Keratinocyte (primary cell): Measurements from ENCODE around the gene HPS6. TPM values are rescaled to one million over a fixed set of nuclear protein-coding genes. Genes with fewer than 3 reads are reported as not detected.
"Not testable (repeated sequence)": the region's sequence is repeated elsewhere in the genome, so short reads cannot be mapped to it uniquely, and the experiment has no call there.

Experiments
- DNase-seq: peaks from one replicate; pipeline ENCODE4 v3.0.0-alpha.2; 2011; ENCODE audit warnings: low read depth, missing footprints, low spot score
- FAIRE-seq: peaks from 2 replicates; lab custom pipeline; 2011; peaks lifted over from hg19 to GRCh38; lab: Jason Lieb, UNC
- H2AFZ ChIP-seq: 2 replicates; pipeline ENCODE4 v1.6.0; 2012; ENCODE audit warnings: low read length, control low read depth, inconsistent platforms; ENCODE audit not compliant: control insufficient read depth
- H3K27ac ChIP-seq: 2 replicates; pipeline ENCODE4 v1.5.1; 2011; ENCODE audit warnings: low read length; ENCODE audit not compliant: control insufficient read depth, insufficient read depth
- H3K27me3 ChIP-seq: 3 replicates; pipeline ENCODE4 v1.6.0; 2011; ENCODE audit warnings: low read length; ENCODE audit not compliant: control insufficient read depth, insufficient read depth; ENCODE audit errors: extremely low read depth
- H3K36me3 ChIP-seq, 2 experiments: 2 replicates in 1 of 2; 3 replicates in 1 of 2; pipeline ENCODE4 v1.5.1; 2011; ENCODE audit warnings: low read length in 2 of 2, mild to moderate bottlenecking in 1 of 2; ENCODE audit not compliant: control insufficient read depth in 2 of 2, insufficient read depth in 2 of 2; ENCODE audit errors: extremely low read depth in 1 of 2
- H3K4me1 ChIP-seq: 3 replicates; pipeline ENCODE4 v1.5.1; 2011; ENCODE audit warnings: low read length; ENCODE audit not compliant: control insufficient read depth, insufficient read depth; ENCODE audit errors: extremely low read depth
- H3K4me2 ChIP-seq: 3 replicates; pipeline ENCODE4 v1.6.0; 2011; ENCODE audit warnings: low read depth, low read length; ENCODE audit not compliant: control insufficient read depth, insufficient read depth; ENCODE audit errors: extremely low read depth
- H3K4me3 ChIP-seq, 3 experiments: fragments of 200-600 bp in 1 of 3; sonication (generic) in 1 of 3; 2 replicates in 2 of 3; 3 replicates in 1 of 3; pipeline ENCODE4 v1.5.1; 2011 to 2016; ENCODE audit warnings: low read length in 3 of 3, mild to moderate bottlenecking in 3 of 3, control low read depth in 2 of 3, inconsistent platforms in 1 of 3, low read depth in 1 of 3, mixed read lengths in 1 of 3, mixed run types in 1 of 3, moderate library complexity in 1 of 3; ENCODE audit not compliant: control insufficient read depth in 2 of 3, insufficient read depth in 2 of 3; ENCODE audit errors: extremely low read depth in 1 of 3
- H3K79me2 ChIP-seq: 2 replicates; pipeline ENCODE4 v1.6.0; 2012; ENCODE audit warnings: low read length; ENCODE audit not compliant: control insufficient read depth, insufficient read depth
- H3K9ac ChIP-seq: 3 replicates; pipeline ENCODE4 v1.6.0; 2011; ENCODE audit warnings: low read length; ENCODE audit not compliant: control insufficient read depth, insufficient read depth; ENCODE audit errors: extremely low read depth
- H3K9me1 ChIP-seq: 3 replicates; pipeline ENCODE4 v1.6.0; 2011; ENCODE audit warnings: low read length; ENCODE audit not compliant: control insufficient read depth, insufficient read depth; ENCODE audit errors: extremely low read depth
- H3K9me3 ChIP-seq: 2 replicates; pipeline ENCODE4 v1.5.1; 2012; ENCODE audit warnings: low read depth, low read length; ENCODE audit not compliant: control insufficient read depth
- H4K20me1 ChIP-seq: 3 replicates; pipeline ENCODE4 v1.6.0; 2011; ENCODE audit warnings: low read length; ENCODE audit not compliant: control insufficient read depth, insufficient read depth; ENCODE audit errors: extremely low read depth
- EZH2 ChIP-seq: IDR thresholded peaks from one replicate; pipeline ENCODE4 v1.6.1; 2012; ENCODE audit warnings: inconsistent platforms, mild to moderate bottlenecking, low read length, moderate library complexity
- dilution Hi-C: fragments of 300-500 bp; cut with MboI; formaldehyde crosslinking; loops from one replicate; pipeline ENCODE4 v1.7.0; 2020; ENCODE audit warnings: low sequenced_read_pairs; ENCODE audit not compliant: extremely low pct_ligation_motif_present
- polyA plus RNA-seq, 5 experiments: library from polyadenylated mRNA; depleted of rRNA in 3 of 5; stranded (reverse) in 3 of 5; stranded (forward) in 1 of 5; unstranded in 1 of 5; fragments of >200 nt; gene quantifications; 1 replicate in 1 of 5; 2 replicates in 3 of 5; 3 replicates in 1 of 5; pipeline versions ENCODE4 v1.2.1 to v1.2.3, GENCODE V29; 2011 to 2012; ENCODE audit warnings: missing spikeins in 2 of 5, low read depth in 1 of 5, low replicate concordance in 1 of 5
- TF ChIP-seq, protein P1 (sequence below), 3 experiments: IDR thresholded peaks in 1 of 3; conservative IDR thresholded peaks in 1 of 3; optimal IDR thresholded peaks in 1 of 3; 2 replicates in 2 of 3; 3 replicates in 1 of 3; pipeline versions ENCODE3 to v1.5.1; 2011; ENCODE audit warnings: low read length in 3 of 3, mild to moderate bottlenecking in 3 of 3, moderate library complexity in 2 of 3, control low read depth in 1 of 3, inconsistent platforms in 1 of 3; ENCODE audit not compliant: insufficient read depth in 2 of 3; ENCODE audit errors: extremely low read depth in 1 of 3

HPS6 gene
- polyA plus RNA-seq, 1 donor (not counting 4 experiments of a cell fraction or from before 2014, with no cell fraction given) = 8.6 TPM

DNA sequence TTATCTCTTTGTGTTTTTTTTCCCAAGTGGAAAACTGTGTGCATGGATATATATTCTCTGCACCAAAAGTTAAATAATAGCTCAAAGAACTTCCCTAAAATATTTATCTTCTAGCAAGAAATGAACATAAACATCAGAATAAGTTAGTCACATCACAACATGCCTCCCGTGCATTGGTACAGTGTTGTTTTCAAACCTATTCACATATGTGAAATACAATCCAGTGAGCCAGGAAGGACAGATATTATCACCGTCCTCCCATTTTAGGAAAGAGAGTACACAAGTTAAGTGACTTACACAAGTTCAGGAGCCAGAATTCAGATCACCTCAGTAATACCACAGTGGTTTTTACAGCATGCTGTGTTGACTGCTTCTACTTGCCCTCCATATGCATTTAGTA lies 31.4 kb upstream of the HPS6 start:
- no peak overlapping the region for H3K9ac ChIP-seq
- no peaks in the 10 kb centered on the region for H4K20me1 ChIP-seq
- H3K4me3 ChIP-seq = no peak overlapping the region
- dilution Hi-C loops = no loop called here
- no peaks in the 10 kb centered on the region for H3K4me1 ChIP-seq
- H3K27ac ChIP-seq = no peak overlapping the region
- no peak overlapping the region for H2AFZ ChIP-seq
- H3K79me2 ChIP-seq = no peaks in the 10 kb centered on the region
- no peaks in the 10 kb centered on the region for H3K9me1 ChIP-seq
- no peak for FAIRE-seq
- no peak for DNase-seq
- H3K9me3 ChIP-seq = no peaks in the 10 kb centered on the region
- peaks cover 5 to 10% of the 10 kb centered on the region in 2 experiments for H3K36me3 ChIP-seq
- H3K27me3 ChIP-seq = no peaks in the 10 kb centered on the region
- no peak for TF ChIP-seq EZH2
- TF ChIP-seq, protein P1, sequence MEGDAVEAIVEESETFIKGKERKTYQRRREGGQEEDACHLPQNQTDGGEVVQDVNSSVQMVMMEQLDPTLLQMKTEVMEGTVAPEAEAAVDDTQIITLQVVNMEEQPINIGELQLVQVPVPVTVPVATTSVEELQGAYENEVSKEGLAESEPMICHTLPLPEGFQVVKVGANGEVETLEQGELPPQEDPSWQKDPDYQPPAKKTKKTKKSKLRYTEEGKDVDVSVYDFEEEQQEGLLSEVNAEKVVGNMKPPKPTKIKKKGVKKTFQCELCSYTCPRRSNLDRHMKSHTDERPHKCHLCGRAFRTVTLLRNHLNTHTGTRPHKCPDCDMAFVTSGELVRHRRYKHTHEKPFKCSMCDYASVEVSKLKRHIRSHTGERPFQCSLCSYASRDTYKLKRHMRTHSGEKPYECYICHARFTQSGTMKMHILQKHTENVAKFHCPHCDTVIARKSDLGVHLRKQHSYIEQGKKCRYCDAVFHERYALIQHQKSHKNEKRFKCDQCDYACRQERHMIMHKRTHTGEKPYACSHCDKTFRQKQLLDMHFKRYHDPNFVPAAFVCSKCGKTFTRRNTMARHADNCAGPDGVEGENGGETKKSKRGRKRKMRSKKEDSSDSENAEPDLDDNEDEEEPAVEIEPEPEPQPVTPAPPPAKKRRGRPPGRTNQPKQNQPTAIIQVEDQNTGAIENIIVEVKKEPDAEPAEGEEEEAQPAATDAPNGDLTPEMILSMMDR (optimal IDR thresholded peaks at IDR 0.05 in 1 of 3, IDR thresholded peaks at IDR 0.05 in 1 of 3, conservative IDR thresholded peaks at IDR 0.05 in 1 of 3; ENCODE audit: extremely low read depth in 1 of 3, insufficient read depth in 2 of 3, low read length in 3 of 3) = no peak
- H3K4me2 ChIP-seq = no peak overlapping the region

DNA sequence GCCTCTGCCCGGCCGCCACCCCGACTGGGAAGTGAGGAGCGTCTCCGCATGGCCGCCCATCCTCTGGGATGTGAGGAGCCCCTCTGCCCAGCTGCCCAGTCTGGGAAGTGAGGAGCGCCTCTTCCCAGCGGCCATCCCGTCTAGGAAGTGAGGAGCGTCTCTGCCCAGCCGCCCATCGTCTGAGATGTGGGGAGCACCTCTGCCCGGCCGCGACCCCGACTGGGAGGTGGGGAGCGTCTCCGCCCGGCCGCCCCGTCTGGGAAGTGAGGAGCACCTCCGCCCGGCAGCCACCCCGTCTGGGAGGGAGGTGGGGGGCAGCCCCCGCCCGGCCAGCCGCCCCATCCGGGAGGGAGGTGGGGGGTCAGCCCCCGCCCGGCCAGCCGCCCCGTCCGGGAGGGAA lies 29.3 kb upstream of the HPS6 start:
- H3K9me1 ChIP-seq, FAIRE-seq, H2AFZ ChIP-seq, dilution Hi-C loops, DNase-seq, H3K4me2 ChIP-seq, H3K27ac ChIP-seq, H3K79me2 ChIP-seq, H4K20me1 ChIP-seq, H3K4me1 ChIP-seq, H3K27me3 ChIP-seq, H3K9me3 ChIP-seq, H3K9ac ChIP-seq, H3K36me3 ChIP-seq, H3K4me3 ChIP-seq: not testable (repeated sequence)

DNA sequence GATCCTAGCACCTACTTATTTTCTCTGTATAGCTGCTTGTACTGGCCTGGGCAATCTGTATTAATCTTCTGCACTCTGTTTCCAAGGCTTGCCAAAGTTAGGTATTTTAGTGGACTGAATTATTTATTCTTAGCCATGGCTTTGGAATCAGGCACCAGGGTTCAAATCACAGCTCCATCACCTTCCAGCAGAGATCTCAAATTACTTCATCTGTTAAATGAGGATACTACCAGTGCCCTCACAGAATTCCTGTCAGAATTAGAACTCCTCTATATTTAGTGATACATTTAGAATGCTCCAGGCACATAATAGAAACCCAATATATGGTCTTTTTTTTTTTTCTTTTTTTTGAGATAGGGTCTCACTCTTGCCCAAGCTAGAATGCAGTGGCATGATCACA lies 26.7 kb upstream of the HPS6 start:
- FAIRE-seq = no peak
- H3K27ac ChIP-seq = no peak overlapping the region

More for the DNA sequence above, 26.7 kb upstream of the HPS6 start:
- no peak overlapping the region for H3K4me2 ChIP-seq
- dilution Hi-C loops = no loop called here
- H3K36me3 ChIP-seq = peaks cover 0 to 4% of the 10 kb centered on the region in 2 experiments
- no peaks in the 10 kb centered on the region for H3K27me3 ChIP-seq
- H3K4me3 ChIP-seq = no peak overlapping the region
- no peak for DNase-seq
- no peaks in the 10 kb centered on the region for H3K4me1 ChIP-seq
- H2AFZ ChIP-seq = no peak overlapping the region
- no peak overlapping the region for H3K9ac ChIP-seq
- peaks cover 12% of the 10 kb centered on the region for H3K79me2 ChIP-seq
- H4K20me1 ChIP-seq = no peaks in the 10 kb centered on the region
- no peaks in the 10 kb centered on the region for H3K9me1 ChIP-seq
- no peaks in the 10 kb centered on the region for H3K9me3 ChIP-seq
- TF ChIP-seq, protein P1 (optimal IDR thresholded peaks at IDR 0.05 in 1 of 3, IDR thresholded peaks at IDR 0.05 in 1 of 3, conservative IDR thresholded peaks at IDR 0.05 in 1 of 3; ENCODE audit: extremely low read depth in 1 of 3, insufficient read depth in 2 of 3, low read length in 3 of 3) = no peak
- no peak for TF ChIP-seq EZH2
